BLaER1 (cell line): ENCODE data around the gene PADI1.

Source experiments
- H3K27ac ChIP-seq: shearing (Covaris generic); formaldehyde crosslinking; 2 replicates; pipeline ENCODE4 v1.8.1; 2022
- H3K27me3 ChIP-seq: shearing (Covaris generic); formaldehyde crosslinking; 2 replicates; pipeline ENCODE4 v1.8.1; 2022
- H3K36me3 ChIP-seq: shearing (Covaris generic); formaldehyde crosslinking; 2 replicates; pipeline ENCODE4 v1.8.1; 2022
- H3K4me1 ChIP-seq: shearing (Covaris generic); formaldehyde crosslinking; 2 replicates; pipeline ENCODE4 v1.8.1; 2022
- H3K4me2 ChIP-seq: shearing (Covaris generic); formaldehyde crosslinking; 2 replicates; pipeline ENCODE4 v1.8.1; 2022
- H3K4me3 ChIP-seq: shearing (Covaris generic); formaldehyde crosslinking; 2 replicates; pipeline ENCODE4 v1.8.1; 2022
- H3K9ac ChIP-seq: shearing (Covaris generic); formaldehyde crosslinking; 2 replicates; pipeline ENCODE4 v1.8.1; 2022
- H3K9me3 ChIP-seq: shearing (Covaris generic); formaldehyde crosslinking; 2 replicates; pipeline ENCODE4 v1.8.1; 2022
- H4K20me1 ChIP-seq: shearing (Covaris generic); formaldehyde crosslinking; 2 replicates; pipeline ENCODE4 v1.8.1; 2022
- Cebpa-rat ChIP-seq: shearing (Covaris generic); IDR thresholded peaks from 2 replicates; pipeline ENCODE4 v1.8.1; 2022

Gene PADI1

DNA sequence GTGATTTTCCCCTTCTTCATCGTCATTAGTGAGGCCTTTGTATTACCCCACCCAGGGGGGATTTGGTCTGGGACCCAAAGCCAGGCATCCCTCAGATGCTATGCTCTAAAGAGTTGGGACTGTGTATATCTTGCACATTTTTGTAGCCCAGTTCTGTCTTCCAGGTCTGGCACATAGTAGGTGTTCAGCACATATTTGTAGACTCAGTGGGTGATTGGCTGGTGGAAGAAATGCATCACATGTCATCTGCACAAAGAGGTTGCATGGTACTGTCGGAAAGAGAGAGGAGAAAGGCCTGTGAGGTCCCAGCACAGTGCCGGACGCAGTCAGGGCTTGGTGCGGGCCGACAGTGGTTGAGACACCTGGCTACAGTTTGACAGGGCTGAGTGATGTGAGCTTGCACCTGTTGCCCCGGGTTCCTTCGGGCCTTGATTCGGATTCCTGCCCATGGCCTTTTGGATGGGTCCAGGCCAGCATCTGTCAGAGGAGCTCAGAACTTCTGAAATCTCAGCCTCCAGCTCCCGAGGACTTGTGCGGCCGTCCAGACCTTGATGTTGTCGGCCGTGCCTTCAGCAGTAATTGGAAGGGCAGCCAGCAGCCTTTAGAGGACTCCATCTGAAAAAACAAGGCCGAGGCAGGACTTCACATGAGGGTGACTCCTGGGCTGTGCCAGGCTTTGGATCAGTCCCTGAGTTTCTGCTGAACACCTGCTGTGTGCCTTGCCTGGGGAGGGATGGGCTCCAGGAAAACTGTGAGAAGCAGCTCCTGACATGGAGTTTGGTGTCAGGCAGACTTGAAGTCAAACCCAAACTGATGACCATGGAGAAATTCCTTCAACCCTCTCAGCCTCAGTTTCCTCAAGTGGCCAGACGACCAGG is 40.9 kb upstream of the PADI1 start:
- Histone ChIP-seq H3K27ac (no peak overlapping the region), H3K4me3 (no peak overlapping the region), H4K20me1 (no peaks in the 10 kb centered on the region), H3K4me2 (no peak overlapping the region), H3K36me3 (no peaks in the 10 kb centered on the region), H3K27me3 (no peaks in the 10 kb centered on the region), H3K4me1 (no peaks in the 10 kb centered on the region), H3K9me3 (no peaks in the 10 kb centered on the region), H3K9ac (no peak overlapping the region)
- TF ChIP-seq Cebpa-rat = no peak

DNA sequence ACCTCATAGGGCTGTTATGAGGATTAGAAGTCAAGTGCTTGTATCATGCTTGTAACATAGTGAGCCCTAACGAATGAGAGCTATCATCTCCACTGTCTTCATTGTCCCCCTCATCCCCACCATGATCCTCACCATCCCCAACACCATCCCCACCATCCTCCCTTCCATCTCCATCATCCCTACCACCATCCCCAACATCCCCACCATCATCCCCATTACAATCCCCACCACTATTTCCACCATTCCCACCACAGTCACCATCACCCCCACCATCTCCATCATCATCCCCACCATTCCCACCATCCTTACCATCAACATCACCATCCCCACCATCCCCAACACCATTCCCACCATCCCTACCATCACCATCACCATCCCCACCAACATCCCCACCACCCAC is 39.1 kb upstream of the PADI1 start:
- Histone ChIP-seq H3K27ac (no peak overlapping the region), H3K27me3 (no peaks in the 10 kb centered on the region), H3K4me2 (no peak overlapping the region), H3K9ac (no peak overlapping the region), H3K4me1 (no peaks in the 10 kb centered on the region), H3K4me3 (no peak overlapping the region), H4K20me1 (no peaks in the 10 kb centered on the region), H3K9me3 (no peaks in the 10 kb centered on the region), H3K36me3 (no peaks in the 10 kb centered on the region)
- TF ChIP-seq Cebpa-rat = no peak

DNA sequence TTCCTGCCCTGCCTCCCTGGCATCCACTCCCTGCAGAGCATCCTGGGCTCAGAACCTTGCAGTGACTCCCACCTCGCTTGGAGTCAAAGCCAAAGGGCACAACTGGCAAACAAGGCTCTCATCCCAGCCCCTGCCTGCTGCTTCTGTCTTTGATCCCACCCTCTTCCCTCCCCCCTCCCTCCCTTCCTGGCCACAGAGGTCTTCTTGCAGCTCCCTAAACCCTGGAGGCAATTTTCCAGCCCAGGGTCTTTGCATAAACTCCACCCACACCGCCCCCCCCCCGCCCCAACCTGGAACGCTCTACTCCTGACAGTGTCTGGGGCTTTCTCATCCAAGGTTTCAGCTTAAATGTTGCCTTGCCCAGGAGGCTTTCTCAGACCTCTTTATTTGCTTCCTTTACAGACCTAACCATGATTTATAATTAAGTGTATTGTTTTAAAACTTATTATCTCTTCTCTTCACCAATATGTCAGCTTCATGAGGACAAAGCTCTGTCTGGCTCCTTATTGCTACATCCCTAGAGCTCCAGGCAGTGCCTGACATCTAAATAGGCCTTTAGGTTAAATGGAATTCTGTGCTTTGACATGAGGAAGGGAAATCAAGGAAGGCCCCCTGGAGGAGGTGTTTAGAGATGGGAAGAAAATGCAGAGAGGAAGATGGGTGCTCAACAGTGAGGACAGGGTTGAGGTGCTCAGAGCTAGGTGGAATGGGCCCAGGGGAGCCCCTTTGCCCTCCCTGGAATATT is 37.7 kb upstream of the PADI1 start:
- Histone ChIP-seq H3K27me3 (no peaks in the 10 kb centered on the region), H3K4me3 (no peak overlapping the region), H3K27ac (no peak overlapping the region), H3K4me2 (no peak overlapping the region), H3K9ac (no peak overlapping the region), H3K9me3 (no peaks in the 10 kb centered on the region), H3K36me3 (no peaks in the 10 kb centered on the region), H4K20me1 (no peaks in the 10 kb centered on the region), H3K4me1 (no peaks in the 10 kb centered on the region)
- no peak for TF ChIP-seq Cebpa-rat

DNA sequence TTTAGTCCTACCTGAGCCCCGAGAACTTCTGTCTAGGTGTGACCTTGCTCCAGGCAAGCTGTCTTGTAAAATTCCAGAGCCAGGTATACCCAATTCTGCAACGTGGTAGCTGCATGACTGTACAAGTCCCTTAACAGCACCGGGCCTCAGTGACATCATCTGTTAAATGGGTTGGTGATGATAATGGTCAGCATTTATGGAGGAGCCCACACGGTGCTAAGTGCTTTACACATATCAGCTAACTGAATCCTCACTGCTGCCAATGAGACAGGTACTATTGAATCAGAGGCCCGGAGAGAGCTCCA is 37.2 kb upstream of the PADI1 start:
- Histone ChIP-seq H3K4me2 (no peak overlapping the region), H3K36me3 (no peaks in the 10 kb centered on the region), H3K27me3 (no peaks in the 10 kb centered on the region), H3K9ac (no peak overlapping the region), H3K9me3 (no peaks in the 10 kb centered on the region), H3K4me1 (no peaks in the 10 kb centered on the region), H3K27ac (no peak overlapping the region), H3K4me3 (no peak overlapping the region), H4K20me1 (no peaks in the 10 kb centered on the region)
- TF ChIP-seq Cebpa-rat = no peak

DNA sequence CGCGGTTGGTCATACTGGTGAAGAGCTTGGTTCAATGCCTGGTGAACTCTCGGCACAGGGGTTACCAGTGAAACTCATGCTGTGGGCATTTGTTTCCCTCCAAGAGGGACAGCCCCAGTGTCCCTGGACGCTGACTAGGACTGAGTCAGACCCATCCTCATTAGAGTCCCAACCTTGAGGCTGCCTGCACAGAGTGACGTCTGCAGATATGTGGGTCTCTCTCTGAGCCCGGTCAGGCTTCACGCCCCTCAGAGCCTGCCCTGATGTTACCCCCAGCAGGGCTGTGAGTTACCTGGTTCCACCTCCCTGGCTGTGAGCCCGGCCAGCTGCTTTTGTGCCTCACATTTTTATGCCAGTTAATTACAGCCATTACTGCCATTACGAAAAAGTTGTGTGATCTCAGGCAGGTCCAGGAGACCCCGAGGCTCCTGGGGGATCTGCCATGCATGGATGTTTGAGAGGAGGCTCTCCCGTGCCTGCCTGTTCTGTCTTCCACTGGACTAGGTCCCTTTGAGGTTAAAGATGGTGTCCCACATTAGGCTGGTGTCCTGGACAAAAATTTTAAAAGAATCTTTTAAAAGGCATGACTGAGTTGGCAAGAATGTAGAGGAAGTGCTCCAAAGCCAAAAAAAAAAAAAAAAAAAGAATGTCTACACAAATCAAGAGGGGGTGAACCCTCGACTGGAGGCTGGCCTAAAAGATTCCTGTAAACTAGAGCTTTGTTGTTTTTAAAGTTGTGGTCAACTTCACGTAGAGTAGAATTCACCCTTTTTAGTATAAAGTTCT is 36.6 kb upstream of the PADI1 start:
- no peak for TF ChIP-seq Cebpa-rat
- no peak overlapping the region for H3K27ac ChIP-seq
- no peak overlapping the region for H3K4me2 ChIP-seq
- no peaks in the 10 kb centered on the region for H3K36me3 ChIP-seq
- H3K4me1 ChIP-seq = no peaks in the 10 kb centered on the region
- no peaks in the 10 kb centered on the region; the same call in 1 of the 2 replicates for H3K9me3 ChIP-seq
- H3K27me3 ChIP-seq = no peaks in the 10 kb centered on the region
- H3K4me3 ChIP-seq = no peak overlapping the region
- H4K20me1 ChIP-seq = no peaks in the 10 kb centered on the region
- no peak overlapping the region for H3K9ac ChIP-seq

DNA sequence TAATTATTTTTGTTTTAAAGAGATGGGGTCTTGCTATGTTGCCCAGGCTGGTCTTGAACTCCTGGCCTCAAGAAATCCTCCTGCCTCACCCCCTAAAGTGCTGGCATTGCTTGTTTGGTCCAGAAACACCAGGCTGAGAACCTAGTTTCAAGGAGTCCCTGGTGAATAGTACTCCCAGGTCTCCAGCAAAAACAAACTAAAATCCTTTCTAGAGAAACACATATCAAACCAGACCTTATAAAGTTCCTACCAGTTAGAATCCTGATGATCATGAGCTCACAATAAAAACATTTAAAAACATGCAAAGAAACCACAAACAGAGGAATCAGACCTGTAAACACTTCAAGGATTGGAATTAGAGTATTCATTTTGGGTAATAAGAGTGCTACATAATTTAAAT is 34.4 kb upstream of the PADI1 start:
- Histone ChIP-seq H3K9me3 (peaks cover 13% of the 10 kb centered on the region; the same call in 1 of the 2 replicates), H3K4me2 (no peak overlapping the region), H3K9ac (no peak overlapping the region), H3K27ac (no peak overlapping the region), H4K20me1 (no peaks in the 10 kb centered on the region), H3K36me3 (no peaks in the 10 kb centered on the region), H3K4me1 (no peaks in the 10 kb centered on the region), H3K27me3 (no peaks in the 10 kb centered on the region), H3K4me3 (no peak overlapping the region)
- TF ChIP-seq Cebpa-rat = no peak

DNA sequence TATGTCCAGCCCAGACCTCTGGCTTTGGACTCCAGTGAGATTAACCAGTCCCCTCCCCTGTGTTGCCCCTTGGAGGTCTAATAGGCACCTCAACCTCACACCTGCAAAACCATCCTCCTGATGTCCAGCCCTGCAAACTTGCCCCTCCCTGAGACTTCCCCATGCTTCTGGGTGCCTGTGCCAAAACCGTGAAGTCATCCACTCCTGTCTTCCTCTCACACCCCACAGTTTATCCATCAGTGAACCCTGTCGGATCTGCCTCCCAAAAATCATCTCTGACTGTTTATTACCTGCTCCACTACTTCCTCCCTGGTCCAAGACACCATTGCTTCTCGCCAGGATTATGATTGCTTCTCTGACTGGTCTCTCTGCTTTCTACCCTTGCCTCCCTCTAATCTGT is 31.7 kb upstream of the PADI1 start:
- TF ChIP-seq Cebpa-rat = no peak
- Histone ChIP-seq H3K9ac (no peak overlapping the region), H3K4me3 (no peak overlapping the region), H3K4me1 (no peaks in the 10 kb centered on the region), H3K4me2 (no peak overlapping the region), H3K36me3 (no peaks in the 10 kb centered on the region), H4K20me1 (no peaks in the 10 kb centered on the region), H3K27me3 (no peaks in the 10 kb centered on the region), H3K27ac (no peak overlapping the region), H3K9me3 (peaks cover 13% of the 10 kb centered on the region; the same call in 1 of the 2 replicates)

DNA sequence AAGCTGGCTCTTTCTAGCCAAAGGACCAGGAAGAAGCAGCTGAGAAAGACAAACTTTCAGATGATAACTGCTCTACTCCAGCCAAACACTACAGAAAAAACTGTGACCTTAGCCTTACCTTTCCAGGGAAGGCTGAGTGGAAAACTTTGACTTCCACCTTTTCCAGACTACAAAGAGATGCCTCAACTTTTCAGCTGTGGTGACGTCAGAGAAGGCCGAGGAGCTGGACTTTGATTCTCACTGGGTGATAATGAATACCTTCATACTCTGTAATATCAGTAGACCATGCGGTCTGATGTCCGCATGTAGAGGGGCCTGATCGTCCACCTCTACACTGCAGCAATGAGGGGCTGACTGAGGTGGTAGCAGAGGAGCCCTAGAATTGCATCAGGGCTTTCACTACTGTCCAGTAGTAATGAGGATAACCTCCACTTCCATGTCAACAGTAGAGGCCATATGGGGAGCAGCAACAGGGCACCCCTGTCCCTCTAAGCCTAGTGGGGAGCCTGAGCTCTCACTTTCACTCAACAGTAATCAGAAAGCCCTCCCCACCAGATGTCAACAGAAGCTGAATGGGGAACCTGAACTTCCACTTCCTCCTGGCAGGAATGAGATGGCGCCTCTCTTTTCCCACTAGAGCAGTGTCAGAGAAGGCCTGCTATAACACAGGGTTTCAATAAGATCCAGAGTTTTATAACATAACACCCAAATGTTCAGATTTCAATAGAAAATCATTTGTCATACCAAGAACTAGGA is 28.4 kb upstream of the PADI1 start:
- no peaks in the 10 kb centered on the region for H3K27me3 ChIP-seq
- no peaks in the 10 kb centered on the region for H3K36me3 ChIP-seq
- H3K9ac ChIP-seq = no peak overlapping the region
- no peak overlapping the region for H3K4me2 ChIP-seq
- H3K4me3 ChIP-seq = no peak overlapping the region
- no peaks in the 10 kb centered on the region for H4K20me1 ChIP-seq
- peaks cover 10% of the 10 kb centered on the region for H3K4me1 ChIP-seq
- peaks cover 13% of the 10 kb centered on the region; the same call in 1 of the 2 replicates for H3K9me3 ChIP-seq
- TF ChIP-seq Cebpa-rat = no peak
- no peak overlapping the region for H3K27ac ChIP-seq

DNA sequence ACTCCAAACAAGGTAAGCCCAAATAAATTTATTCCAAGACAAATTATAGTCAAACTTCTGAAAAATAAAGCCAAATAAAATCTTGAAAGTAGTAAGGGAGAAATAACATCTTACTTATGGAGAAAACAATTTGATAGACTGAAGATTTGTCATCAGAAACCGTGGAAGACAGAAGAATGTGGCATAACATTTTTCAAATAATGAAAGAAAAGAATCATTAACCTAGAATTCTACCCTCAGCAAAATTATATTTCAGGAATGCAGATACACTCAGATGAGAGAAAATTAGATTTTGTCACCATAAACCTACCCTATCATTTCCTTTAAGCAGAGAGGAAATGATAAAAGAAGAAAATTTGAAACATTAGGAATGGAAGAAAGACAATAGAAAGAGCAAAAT is 27.3 kb upstream of the PADI1 start:
- Histone ChIP-seq H3K4me1 (peaks cover 21% of the 10 kb centered on the region), H3K27me3 (no peaks in the 10 kb centered on the region), H4K20me1 (no peaks in the 10 kb centered on the region), H3K9me3 (peaks cover 13% of the 10 kb centered on the region; the same call in 1 of the 2 replicates), H3K4me3 (no peak overlapping the region), H3K27ac (no peak overlapping the region), H3K4me2 (no peak overlapping the region), H3K36me3 (no peaks in the 10 kb centered on the region), H3K9ac (no peak overlapping the region)
- TF ChIP-seq Cebpa-rat = no peak
